ENCODE measurements around the gene SPCS2.
"Not testable (repeated sequence)": the region's sequence is repeated elsewhere in the genome, so short reads cannot be mapped to it uniquely, and the experiment has no call there.

Gene SPCS2

DNA sequence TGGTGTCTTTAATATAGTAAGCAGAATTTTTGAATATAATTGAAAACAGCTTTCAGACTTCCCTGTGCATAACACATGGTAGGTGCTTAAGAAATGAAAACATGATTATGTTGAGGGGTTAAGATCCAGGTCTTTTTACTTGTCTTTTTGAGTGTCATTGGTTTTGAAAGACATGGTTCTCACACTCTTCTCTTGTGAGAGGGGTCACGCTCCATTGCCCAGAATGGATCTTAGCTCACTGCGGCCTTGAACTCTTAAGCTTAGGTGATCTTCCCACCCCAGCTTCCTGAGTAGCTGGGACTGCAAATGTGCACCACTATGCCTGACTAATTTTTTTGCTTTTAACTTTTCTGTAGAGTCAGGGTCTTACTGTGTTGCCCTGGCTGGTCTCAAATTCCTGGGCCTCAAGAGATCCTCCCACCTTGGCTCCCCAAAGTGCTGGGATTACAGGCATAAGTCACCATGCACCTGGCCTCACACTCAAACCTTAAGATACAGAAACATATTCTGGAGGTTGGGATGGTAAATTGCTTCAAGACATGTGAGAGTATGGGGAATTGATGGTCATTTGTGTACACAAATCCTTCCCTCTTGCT, 1.4 kb downstream of the SPCS2 start:
- no peak for DNase-seq

DNA sequence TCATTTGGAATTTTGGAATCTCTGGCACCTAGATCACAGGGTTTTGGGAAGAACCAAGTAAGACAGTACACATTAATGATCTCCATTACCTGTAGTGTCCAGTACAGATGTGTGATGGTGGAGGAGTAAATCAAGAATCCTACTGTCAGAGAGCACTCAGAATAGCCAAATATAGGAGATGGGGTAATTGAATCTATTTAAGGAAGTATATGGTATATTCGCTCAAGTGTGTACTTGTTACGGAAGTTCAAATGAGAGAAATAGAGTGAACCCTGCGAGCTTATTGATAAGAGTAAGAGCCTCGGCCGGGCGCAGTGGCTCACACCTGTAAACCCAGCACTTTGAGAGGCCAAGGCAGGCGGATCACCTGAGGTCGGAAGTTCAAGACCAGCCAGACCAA, 2.2 kb downstream of the SPCS2 start:
- no peak for DNase-seq

DNA sequence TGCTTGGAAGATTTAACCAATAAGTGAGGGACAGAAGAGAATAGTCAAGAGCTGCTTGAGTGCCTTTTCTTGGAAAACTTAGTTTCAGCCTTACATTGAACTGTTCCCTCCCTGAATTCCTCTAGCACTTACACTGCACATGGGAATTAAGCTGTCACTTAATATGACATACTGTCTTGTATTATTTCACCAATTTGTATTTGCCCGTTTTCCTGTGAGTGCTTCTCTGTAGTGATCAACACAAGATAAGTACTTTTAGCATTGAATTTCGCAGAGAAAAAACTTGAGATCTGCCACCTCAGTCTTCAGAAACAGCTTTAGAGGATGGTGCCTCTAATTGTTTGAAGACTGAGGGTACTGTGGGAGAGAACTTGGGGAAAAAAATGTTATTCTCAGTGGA, 3.7 kb downstream of the SPCS2 start:
- no peak for DNase-seq

DNA sequence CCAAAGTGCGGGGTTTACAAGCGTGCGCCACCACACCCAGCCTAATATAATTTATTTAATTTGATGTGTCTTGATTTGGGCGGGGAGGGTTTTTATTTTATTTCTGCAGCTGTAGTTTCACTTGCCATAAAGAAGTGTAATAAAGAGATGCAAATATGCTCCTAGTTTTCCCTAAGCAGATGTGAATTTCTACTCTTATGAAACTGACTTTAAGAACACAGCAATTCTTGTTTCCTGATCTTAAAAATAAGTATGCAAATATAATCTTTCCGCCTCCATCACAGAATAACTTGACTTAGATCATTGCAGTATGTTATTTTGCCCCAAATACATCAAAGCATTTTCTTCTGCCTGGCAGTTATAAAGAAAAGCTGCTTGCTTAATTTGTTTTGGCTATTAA, 4.4 kb downstream of the SPCS2 start:
- no peak for DNase-seq

DNA sequence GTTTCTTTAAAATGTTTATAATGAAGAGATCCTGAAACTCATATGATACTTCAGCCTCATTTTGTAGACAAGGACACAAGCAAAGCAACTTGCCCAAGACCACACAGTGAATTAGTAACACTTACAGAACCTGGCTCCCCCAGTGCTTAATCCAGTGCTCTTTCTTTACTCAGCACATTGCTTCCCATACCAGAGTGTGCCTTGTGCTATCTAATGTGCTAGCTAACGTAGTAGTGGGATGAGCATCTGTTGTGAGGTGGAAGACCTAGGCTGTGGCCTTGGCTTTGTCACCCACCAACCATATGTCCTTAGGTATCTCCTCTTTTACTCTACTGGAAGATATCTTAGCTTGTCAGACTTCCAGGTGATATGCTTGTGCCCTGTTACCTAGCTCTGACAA, 5.1 kb downstream of the SPCS2 start:
- no peak for DNase-seq

DNA sequence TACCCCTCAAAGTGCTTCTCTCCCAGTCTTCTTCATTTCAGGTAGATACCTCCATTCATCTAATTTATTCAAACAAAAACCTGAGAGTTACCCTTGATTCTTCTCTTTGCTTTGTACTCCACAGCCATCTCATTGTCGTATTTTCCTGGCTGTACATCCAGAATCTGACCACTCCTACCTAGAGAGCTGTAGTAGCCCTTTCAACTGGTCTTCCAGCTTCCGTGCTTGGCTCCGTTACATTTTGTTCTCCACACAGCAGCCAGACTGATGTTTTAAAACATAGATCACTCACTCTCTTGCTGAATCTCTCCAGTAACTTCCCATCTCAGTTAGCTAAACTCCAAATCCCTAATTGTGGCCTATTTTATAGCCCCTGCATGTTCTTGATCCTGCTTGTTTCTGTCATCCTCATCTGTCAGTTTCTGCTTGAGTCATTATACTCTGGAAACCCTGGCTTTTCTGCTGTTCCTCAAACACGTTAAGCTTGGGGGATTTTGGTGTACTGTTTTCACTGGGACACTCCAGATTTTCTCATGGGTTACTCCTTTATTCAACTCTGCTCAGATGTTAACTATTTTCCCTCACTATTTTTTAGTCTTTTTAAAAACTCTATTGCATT, 7.4 kb downstream of the SPCS2 start:
- no peak for DNase-seq

DNA sequence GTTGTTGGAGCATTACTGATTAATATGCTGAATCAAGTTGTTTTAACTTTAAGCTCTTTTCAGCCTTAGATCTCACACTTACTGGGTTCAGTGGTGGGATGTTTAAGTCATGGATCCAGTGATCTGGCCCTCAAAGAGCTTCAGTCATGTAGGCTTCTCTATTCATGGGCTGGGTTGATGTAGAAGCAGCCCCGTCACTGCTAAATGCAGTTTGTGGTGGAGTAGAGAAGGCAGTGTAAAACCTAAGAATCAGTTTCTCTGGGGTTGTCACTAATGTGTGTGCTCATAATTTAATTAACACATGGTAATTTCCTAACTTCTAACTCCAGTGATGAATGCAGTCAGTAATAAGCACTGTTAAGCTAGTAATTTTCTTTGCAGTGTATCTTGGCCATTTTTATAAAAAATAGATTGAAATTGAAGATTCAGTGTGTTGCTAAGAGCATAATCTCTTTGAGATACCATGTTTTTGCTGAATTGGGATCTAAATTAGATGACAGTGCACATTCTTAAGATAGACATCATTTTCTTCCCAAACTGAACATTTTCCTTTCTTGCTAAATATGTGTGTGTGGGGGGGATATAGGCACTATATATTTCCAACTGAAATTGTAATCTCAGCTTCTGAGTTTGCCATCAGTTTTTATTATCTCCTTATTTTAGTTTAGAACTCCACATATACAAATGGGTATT, 9.0 kb downstream of the SPCS2 start:
- DNase-seq, result no peak

DNA sequence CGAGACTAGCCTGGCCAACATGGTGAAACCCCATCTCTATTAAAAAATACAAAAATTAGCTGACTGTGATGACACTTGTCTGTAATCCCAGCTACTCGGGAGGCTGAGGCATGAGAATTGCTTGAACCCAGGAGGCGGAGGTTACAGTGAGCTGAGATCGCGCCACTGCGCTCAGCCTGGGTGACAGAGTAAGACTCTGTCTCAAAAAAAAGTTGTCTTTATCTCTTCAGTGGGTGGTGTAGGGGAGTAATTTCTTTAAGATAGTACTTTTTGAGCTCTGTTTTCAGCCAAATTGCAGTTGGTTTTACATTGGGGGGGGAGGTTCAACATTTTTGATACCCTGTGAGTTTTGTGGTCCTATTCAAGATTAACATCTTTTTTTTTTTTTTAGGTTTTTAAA, 11.1 kb downstream of the SPCS2 start:
- DNase-seq, result not testable (repeated sequence)

DNA sequence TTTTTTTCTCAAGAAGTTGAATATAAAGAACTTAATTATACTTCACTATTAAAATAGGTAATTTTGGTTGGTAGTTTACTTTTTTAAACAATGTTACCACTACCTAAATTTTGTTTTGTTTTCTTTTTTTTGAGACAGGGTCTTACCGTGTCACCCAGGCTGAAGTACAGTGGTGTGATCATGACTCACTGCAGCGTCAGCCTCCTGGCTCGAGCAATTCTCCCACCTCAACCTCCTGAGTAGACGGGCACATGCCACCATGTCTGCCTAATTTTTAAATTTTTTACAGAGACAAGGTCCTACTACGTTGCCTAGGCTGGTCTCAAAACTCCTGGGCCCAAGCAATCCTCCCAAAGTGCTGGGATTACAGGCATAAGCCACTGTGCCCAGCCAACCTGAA, 17.6 kb downstream of the SPCS2 start:
- DNase-seq, result no peak

DNA sequence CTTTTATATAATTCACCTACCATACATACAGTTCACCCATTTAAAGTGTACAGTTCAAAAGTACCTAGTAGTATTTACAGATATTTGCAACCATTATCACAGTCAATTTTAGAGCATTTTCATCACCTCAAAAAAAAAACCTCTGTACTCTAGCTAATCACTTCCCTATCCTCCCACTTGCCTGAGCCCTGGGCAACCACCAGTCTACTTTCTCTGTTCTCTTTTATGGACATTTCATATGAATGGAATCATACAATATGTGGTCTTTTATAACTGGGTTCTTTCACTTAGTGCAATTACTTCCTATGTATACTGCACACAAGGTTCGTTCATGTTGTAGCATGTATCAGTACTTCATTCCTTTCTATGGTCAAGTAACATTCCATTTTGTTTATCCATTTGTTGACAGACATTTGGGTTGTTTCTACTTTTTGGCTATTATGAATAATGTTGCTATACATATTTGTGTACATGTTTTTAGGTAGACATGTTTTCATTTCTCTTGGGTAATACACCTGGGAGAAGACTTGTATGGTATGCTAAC, 21.9 kb downstream of the SPCS2 start:
- no peak for DNase-seq

DNA sequence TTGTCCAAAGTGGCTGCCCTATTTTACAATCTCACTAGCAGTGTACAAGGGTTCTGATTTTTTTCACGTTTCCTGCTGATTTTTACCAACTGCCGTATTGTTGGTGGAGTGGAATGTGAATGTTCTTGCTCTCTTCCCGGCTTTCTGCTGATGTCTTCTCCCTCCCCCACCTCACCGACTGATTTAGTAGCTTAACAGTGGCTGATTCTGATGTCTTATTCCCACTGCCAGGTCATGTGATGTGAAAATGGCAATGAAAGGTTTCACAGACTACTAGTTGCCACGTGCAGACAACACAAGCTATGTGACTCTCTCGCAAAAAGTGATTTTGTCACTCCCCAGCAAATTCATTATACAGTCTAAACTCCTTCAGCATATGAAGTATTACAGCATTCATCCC, 22.4 kb downstream of the SPCS2 start:
- no peak for DNase-seq

DNA sequence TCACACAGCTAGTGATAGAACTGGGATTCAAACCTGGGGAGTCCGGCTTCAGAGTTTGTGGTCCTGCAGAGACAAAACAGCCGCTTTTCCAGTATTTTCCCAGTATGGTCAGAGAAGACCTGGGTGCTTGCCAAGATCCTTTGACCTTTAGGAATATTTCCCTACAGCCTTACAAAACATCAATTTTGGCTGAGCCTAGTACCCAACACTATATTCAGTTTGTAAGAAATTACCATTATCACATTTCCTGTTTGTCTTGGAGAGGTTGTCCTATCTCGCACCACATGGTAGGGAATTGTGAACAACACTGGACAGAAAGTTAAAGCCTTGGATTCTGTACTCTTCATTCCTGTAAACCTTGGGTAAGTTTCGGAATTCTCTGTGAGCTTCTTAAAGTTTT, 29.0 kb downstream of the SPCS2 start:
- DNase-seq, result no peak

DNA sequence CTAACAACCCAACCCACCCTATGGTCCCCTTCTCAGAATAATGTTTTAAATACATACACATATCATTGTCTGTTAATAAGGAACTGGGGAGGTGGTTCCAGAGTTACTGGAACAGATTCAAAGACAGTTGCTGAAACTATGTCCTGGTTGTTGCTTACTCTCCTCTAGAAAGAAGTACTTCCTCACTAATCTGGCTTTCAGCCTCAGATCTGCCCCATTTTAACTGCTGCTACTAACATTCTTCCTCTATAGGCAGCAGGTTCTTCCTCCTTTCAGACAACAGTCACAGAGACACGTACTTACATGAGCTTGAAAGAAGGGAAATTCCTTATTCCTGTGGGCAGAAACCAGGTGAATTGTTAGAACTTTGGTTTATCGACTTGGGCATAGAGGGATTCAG, 31.6 kb downstream of the SPCS2 start:
- no peak for DNase-seq

DNA sequence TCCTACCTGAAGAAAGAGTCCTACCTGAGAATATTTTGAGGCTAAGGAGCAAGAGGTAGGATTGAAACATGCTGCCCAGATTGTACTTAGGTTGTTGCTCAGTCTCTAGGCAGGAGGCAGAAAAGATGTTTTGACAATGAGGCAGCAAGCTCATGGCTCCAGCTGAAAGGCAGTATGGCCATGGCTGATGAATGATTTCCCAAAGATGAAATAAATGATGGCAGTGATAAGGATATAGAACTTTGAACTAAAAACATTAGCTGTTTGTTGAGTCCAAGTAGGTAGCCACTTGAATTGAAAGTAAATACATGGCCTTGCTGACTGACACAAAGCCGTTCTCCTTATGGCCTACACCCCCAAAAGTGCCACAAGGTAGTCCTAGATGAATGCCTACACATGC, 32.8 kb downstream of the SPCS2 start:
- DNase-seq, result no peak

DNA sequence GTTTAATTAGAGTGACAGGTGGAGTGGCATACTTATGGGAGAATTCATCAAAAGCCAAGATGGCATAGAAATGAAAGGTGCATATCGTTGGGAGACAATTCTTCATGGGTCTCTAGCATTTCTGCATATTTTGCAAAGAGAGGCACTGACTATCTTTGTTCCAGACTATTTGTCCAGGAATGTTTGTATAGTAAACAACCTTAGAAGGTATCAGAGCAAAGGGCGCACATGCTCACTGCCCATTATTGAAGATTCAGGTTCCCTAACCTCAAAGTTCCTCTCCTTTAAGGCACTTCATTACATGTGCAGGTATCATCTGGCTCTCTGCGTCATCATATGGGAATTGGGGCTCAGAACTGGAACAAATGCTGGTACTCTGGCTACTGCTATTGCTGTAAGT, 35.0 kb downstream of the SPCS2 start:
- no peak for DNase-seq

DNA sequence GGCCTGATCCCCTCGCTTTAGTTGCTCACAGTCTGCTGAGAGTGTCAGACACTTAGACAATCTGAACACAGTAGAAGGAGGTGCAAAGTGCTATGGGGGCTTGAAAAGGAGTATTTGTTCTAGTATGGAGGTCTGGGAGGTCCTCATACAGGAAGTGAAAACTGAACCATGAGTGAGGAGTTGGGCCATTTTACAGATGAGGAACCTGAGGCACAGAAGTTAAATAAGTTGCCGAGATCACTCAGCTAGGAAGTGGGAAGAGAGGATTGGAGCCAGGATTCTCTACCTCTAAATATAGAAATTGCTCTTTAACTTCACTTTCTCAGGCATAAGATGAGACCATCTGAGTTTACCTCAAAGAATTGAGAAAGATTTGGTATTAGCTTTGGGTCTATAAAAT, 35.7 kb downstream of the SPCS2 start:
- no peak for DNase-seq

DNA sequence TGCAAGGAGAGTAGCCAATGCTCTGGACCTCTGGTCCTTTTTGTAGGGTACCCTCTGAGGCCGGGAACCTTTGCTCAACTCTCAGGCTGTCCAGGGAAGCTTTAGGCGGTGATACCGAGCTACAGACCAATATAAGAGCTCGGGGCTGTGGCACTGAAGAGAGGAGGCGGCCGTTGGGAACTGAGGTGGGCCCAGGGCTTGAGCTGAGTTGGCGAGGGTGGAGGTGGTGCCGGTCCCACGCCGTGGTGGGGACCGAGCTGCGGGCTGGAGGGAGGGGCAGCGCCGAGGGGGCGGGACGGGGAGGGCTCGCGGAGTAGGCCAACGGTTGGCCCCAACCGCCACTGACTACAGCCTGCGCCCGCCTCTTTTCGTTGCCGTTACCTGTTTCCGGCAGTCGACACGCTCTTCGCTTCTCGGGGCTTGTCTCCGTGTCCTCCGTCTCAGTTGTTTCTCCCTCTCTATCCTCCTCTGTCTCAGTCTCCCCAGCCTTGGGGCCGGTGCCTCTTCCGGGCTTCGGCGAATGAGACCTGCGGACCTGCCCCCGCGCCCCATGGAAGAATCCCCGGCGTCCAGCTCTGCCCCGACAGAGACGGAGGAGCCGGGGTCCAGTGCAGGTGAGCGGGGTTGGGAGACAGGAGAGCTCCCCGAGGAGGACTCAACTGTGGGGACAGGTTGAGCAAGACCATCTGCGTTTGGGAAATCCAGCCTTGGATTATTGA, 39.6 kb downstream of the SPCS2 start, which contains the start of gene NEU3:
Gene NEU3, plus strand, starts transcription at position 393 of the 719 bp plus-strand sequence. Its CDS starts 128 bp downstream, at position 521.
- peak; percentile 84 for DNase-seq

DNA sequence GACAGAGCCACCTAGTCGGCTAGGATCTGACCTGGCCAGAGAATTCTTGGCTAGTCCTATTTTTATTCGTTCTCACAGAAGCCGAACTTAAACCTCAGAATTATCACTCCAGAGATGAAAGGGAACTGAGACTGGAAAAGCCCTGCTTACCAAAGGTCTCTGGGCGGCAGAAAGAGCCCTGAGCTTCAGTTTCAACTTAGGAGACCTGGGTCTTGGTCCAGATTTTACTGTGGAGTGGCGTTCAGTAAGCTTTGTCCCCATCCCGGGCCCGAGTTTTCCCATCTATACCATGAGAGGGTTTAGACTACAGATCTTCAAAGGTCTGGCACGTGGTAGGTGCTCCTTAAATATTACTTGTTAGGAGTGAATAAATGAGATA, 40.2 kb downstream of the SPCS2 start:
- no peak for DNase-seq

DNA sequence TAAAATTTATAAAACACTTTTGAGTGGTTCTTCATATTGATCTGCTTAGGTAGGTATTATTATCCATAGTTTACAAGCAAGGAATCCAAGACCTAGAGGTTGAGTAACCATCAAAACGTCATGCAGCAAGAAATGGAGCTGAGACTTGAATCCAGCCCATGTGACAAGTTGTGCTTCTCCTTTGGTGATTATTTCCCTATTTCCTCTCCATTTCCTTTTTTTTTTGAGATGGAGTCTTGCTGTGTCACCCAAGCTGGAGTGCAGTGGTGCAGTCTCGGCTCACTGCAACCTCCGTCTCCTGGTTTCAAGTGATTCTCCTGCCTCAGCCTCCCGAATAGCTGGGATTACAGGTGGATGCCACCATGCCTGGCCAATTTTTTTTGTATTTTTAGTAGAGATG, 41.1 kb downstream of the SPCS2 start:
- DNase-seq, result not testable (repeated sequence)

DNA sequence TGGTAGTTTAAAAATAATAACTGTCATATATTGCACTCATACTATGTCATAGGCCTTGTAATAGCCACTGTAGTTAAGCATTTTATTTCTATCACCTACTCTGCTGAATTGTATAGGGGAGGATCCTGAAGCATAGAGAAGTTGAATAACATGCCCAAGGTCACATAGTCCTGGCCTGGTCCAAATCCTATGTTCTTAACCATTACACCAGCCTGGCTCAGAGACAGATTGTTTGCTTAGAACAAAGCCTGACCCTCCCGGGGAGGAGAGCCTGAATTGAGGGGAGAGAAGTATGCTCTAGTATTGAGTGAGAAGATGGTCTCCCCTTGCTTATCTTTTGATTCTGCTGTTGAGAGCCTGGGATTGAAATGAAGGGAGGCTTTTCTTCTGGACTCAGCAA, 41.9 kb downstream of the SPCS2 start:
- no peak for DNase-seq

DNA sequence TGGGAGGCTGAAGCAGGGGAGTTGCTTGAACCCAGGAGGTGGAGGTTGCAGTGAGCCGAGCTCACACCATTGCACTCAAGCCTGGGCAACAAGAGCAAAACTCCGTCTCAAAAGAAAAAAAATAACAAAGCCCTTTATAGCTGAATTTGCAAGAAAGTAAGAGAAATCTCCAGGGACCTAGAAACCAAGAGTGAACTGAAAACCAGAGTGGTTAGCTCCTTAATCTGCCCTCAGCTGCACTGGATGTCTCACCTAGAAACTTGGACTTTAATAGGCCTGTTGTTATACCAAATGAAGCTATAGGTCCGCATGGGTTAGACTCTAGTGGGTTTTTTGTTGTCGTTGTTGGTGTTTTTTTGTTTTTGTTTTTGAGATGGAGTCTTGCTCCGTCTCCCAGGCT, 43.8 kb downstream of the SPCS2 start:
- DNase-seq, result no peak

DNA sequence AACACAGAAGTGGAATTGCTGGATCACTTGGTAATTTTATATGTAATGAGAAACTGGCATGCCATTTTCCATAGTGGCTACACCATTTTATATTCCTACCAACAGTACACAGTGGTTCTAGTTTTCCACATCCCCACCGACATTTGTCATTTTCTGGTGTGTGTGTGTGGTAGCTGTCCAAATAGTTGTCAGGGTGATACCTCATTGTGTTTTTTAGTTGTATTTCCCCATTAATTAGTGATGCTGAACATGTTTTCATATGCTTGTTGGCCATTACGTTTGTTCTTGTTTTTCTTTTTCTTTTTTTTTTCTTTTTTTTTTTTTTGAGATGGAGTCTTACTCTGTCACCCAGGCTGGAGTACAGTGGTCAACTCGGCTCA, 51.9 kb downstream of the SPCS2 start:
- DNase-seq, result no peak

DNA sequence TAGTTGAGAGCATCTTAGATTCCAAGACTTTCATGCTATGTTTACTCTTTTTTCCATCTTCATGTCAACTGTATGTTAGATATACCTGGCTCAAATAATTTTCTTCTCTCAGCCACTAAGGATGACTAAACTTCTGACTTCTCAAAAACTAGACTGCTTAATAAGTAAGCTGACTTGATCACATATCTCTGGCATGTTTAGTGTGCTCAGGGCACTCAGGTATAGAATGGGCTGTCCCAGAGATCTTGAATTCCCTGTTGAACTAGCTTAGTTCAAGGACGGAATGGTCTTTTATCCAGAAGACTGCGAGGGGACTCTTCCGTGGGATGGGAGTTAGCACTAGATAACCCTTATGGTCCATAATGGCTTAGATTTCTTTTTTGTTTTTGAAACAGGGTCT, 52.6 kb downstream of the SPCS2 start:
- DNase-seq, result no peak

DNA sequence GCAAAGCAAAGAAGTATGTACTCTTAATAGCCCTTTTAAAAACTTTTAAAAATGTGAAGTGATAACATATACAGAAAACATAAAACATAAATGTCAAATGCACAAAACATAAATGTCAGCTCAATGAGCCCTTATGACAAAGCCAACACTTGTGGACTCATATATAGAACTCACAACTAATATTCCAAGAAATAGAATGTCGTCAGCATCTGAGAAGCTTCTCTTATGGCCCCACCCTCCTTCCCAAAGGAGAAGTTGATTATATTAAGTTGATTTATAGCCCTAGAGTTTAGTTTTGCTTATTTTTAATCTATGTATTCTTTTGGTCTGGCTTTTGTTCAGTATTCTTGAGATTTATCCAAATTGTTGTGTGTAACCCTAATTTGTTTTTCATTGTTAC, 53.5 kb downstream of the SPCS2 start:
- no peak for DNase-seq
